ENCODE results near the gene NGRN. TPM values are rescaled to one million over a fixed set of nuclear protein-coding genes. Genes with fewer than 3 reads are reported as not detected.

The NGRN gene
- total RNA-seq, 1 donor from 2014 or later, result 103 TPM

- Mint-ChIP-seq H3K27me3 (no peaks in the 10 kb centered on the region), H3K4me3 (no peak overlapping the region), H3K9me3 (no peaks in the 10 kb centered on the region), H3K36me3 (no peaks in the 10 kb centered on the region), H3K27ac (no peak overlapping the region), H3K4me1 (ENCODE audit: unreplicated experiment) (peaks cover 13% of the 10 kb centered on the region)
- no peak for TF ChIP-seq CTCF (conservative IDR thresholded peaks at IDR 0.05)
- no peak for DNase-seq (ENCODE audit: extremely low spot score, unreplicated experiment)
These were observed 43.5 kb downstream of the NGRN start for GRCh38 chr15:90309020-90309419.

GRCh38 chr15:90315278-90315982 is 50.0 kb downstream of the NGRN start:
- H3K4me3 Mint-ChIP-seq, result peak overlapping the region; percentile 66
- no peaks in the 10 kb centered on the region for H3K36me3 Mint-ChIP-seq
- DNase-seq (ENCODE audit: extremely low spot score, unreplicated experiment), result peak; percentile 48
- no peaks in the 10 kb centered on the region for H3K27me3 Mint-ChIP-seq
- TF ChIP-seq CTCF (conservative IDR thresholded peaks at IDR 0.05), result no peak
- peaks cover 9% of the 10 kb centered on the region for H3K4me1 Mint-ChIP-seq (ENCODE audit: unreplicated experiment)
- peak overlapping the region; percentile 96 for H3K27ac Mint-ChIP-seq
- no peaks in the 10 kb centered on the region for H3K9me3 Mint-ChIP-seq

- Mint-ChIP-seq H3K4me1 (ENCODE audit: unreplicated experiment) (peaks cover 11% of the 10 kb centered on the region), H3K27ac (peak overlapping the region; percentile 96), H3K9me3 (no peaks in the 10 kb centered on the region)
These were observed 50.7 kb downstream of the NGRN start for GRCh38 chr15:90316139-90316538.

GRCh38 chr15:90318591-90318990 is 53.1 kb downstream of the NGRN start:
- Mint-ChIP-seq H3K27ac (peak overlapping the region; percentile 61), H3K4me3 (no peak overlapping the region), H3K27me3 (no peaks in the 10 kb centered on the region), H3K4me1 (ENCODE audit: unreplicated experiment) (peaks cover 11% of the 10 kb centered on the region), H3K9me3 (no peaks in the 10 kb centered on the region), H3K36me3 (no peaks in the 10 kb centered on the region)
- peak; percentile 7 for DNase-seq (ENCODE audit: extremely low spot score, unreplicated experiment)
- no peak for TF ChIP-seq CTCF (conservative IDR thresholded peaks at IDR 0.05)

More at GRCh38 chr15:90316139-90316538, 50.7 kb downstream of the NGRN start:
- DNase-seq (ENCODE audit: extremely low spot score, unreplicated experiment), result peak; percentile 24
- H3K4me3 Mint-ChIP-seq, result no peak overlapping the region
- no peaks in the 10 kb centered on the region for H3K36me3 Mint-ChIP-seq
- TF ChIP-seq CTCF (conservative IDR thresholded peaks at IDR 0.05), result no peak
- no peaks in the 10 kb centered on the region for H3K27me3 Mint-ChIP-seq

- peak; percentile 99 for TF ChIP-seq CTCF (conservative IDR thresholded peaks at IDR 0.05)
- Mint-ChIP-seq H3K36me3 (no peaks in the 10 kb centered on the region), H3K4me1 (ENCODE audit: unreplicated experiment) (peaks cover 11% of the 10 kb centered on the region), H3K9me3 (no peaks in the 10 kb centered on the region), H3K27me3 (no peaks in the 10 kb centered on the region), H3K4me3 (peak overlapping the region; percentile 53), H3K27ac (peak overlapping the region; percentile 84)
- DNase-seq (ENCODE audit: extremely low spot score, unreplicated experiment), result peak; percentile 83
These were observed 54.8 kb downstream of the NGRN start for GRCh38 chr15:90320062-90320884.

Data from type B pancreatic cell (in vitro differentiated cells).